ENCODE measurements around the gene MAP1LC3B2.

Gene MAP1LC3B2

DNA sequence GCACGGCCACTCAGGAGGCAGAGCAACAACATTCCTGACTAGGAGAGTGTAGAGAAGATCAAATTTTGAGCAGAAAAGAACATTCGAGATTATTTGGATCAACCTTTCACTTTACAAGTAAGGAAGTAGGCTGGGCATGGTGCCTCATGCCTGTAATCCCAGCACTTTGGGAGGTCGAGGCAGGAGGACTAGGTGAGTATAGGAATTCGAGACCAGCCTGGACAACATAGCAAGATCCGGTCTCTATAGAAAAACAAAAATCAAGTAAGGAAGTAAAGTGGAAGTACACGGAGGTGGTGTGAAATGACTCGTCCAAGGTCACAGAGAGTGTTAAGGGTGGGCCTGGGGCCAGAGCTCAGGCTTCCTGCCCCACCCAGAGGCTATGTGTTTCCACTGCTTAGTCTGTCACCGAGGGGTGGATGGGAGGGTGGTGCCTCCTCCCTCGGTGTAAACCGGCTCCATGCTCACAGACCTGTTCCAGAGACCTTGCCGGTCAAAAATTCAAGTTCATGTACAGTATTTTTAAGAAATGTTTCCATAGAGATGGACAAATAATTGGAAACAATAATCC, 51.9 kb downstream of the MAP1LC3B2 start:
- no peak for TF ChIP-seq CTCF (conservative IDR thresholded peaks at IDR 0.05)
- no peak overlapping the region for H3K27ac ChIP-seq

DNA sequence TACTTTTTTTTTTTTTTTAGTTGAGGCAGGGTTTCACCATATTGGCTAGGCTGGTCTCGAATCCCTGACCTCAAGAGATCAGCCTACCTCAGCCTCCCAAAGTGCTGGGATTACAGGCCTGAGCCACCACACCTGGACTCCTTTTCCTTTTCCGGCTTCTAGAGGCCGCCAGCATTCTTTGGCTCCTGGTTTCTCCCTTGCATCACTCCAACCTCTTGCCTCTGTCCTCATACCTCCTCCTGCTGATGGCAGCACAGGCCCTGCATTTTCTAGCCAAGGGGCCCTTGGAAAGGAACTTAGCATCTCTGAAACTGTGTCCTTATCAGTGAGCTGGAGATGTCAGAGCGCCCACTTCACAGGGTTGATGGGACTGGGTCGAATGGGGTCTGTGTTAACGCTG, 53.3 kb downstream of the MAP1LC3B2 start:
- H3K27ac ChIP-seq: no peak overlapping the region
- TF ChIP-seq CTCF (conservative IDR thresholded peaks at IDR 0.05): no peak

DNA sequence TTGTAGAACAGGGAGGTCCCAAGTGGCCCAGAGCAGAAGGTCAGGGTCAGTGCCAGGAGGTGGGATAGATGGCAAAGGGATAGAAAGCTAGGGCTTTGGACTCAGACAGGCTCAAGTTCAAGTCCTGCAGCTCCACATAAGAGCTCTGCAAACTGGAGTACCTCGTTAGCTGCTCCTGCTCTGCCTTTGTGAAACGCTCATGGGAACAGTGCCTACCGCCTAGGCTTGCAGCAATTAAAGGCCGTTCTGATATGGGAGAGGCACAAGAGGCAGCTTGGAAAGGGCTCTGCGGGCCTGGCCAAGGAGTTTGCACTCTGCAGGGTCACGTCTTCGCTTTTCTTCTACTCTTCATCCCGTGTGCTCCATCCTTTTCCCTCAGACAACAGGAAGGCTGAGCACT, 54.1 kb downstream of the MAP1LC3B2 start:
- TF ChIP-seq CTCF (conservative IDR thresholded peaks at IDR 0.05): no peak
- H3K27ac ChIP-seq: no peak overlapping the region

- H3K27ac ChIP-seq: no peak overlapping the region
- no peak for TF ChIP-seq CTCF (conservative IDR thresholded peaks at IDR 0.05)
Observed at GRCh38 chr12:116614194-116614915, 55.2 kb downstream of the MAP1LC3B2 start.

GRCh38 chr12:116615141-116615861, 56.1 kb downstream of the MAP1LC3B2 start:
- H3K27ac ChIP-seq: no peak overlapping the region
- TF ChIP-seq CTCF (conservative IDR thresholded peaks at IDR 0.05): no peak

DNA sequence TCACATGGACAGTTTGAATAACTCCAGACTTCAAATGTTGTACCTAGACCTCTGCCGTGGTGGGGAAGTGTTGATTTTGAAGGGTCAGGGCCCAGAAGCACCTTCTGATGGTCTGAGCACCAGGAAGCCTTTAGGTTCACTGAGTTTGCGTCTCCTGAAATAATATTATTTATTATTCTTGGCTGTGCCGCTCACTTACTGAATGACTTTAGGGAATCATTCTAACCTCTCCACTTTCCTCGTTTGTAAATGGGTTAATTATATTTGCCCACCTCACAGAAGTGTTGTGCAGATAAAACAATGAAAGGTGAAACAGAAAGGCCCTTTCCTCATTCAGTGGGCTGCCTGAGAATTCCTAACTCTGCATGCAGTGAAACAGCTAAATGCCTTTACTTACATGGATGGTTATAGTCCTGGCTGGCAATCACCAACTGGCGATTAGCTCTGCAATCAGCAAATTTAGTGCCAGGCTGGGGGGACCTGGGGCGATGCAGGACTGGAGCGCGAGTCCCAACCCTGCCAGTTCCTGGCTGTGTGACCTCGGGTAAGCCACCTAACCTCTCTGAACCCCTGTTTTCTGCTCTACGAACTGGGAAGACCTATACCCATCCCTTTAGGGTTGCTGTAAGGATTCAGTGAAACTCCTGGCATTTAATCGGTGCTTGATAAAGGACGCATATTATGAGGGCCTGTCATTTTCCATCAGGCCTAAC, 57.5 kb downstream of the MAP1LC3B2 start:
- no peak overlapping the region for H3K27ac ChIP-seq
- no peak for TF ChIP-seq CTCF (conservative IDR thresholded peaks at IDR 0.05)

- H3K27ac ChIP-seq: no peak overlapping the region
- no peak for TF ChIP-seq CTCF (conservative IDR thresholded peaks at IDR 0.05)
Observed at GRCh38 chr12:116619246-116619645, 60.1 kb downstream of the MAP1LC3B2 start.
